K562 (cell line): ENCODE results near the gene LEAP2. TPM values are rescaled to one million over a fixed set of nuclear protein-coding genes. Genes with fewer than 3 reads are reported as not detected.

Source experiments
- CCAR2 ChIP-seq: fragments of 200-400 bp; formaldehyde crosslinking; IDR thresholded peaks from 2 replicates; pipeline ENCODE4 v1.6.1; 2017; ENCODE audit warnings: mild to moderate bottlenecking, low read depth, low read length
- DNMT1 ChIP-seq: fragments of 450-650 bp; IDR thresholded peaks from 2 replicates; pipeline ENCODE4 v1.6.1; 2016; ENCODE audit warnings: antibody characterized with exemption, mild to moderate bottlenecking
- EGR1 ChIP-seq: fragments of 450-650 bp; conservative IDR thresholded peaks from 2 replicates; pipeline ENCODE4 v1.6.1; 2017; ENCODE audit warnings: mild to moderate bottlenecking
- MAFG ChIP-seq: fragments of 450-650 bp; conservative IDR thresholded peaks from 2 replicates; pipeline ENCODE4 v1.6.1; 2016; ENCODE audit warnings: missing genetic modification characterization, missing compliant biosample characterization
- MAZ ChIP-seq, 2 experiments: fragments of 450-650 bp in 1 of 2; sonication (generic) in 1 of 2; formaldehyde crosslinking; IDR thresholded peaks in 1 of 2; conservative IDR thresholded peaks in 1 of 2; 2 replicates each; pipeline versions ENCODE4 v1.4.0 to v1.5.0; 2020; ENCODE audit warnings: mild to moderate bottlenecking in 1 of 2, missing genetic modification reagents in 1 of 2
- PTBP1 ChIP-seq: fragments of 200-400 bp; formaldehyde crosslinking; IDR thresholded peaks from 2 replicates; pipeline ENCODE4 v1.6.1; 2017; ENCODE audit warnings: low read depth, low read length
- SRSF3 ChIP-seq: fragments of 200-400 bp; formaldehyde crosslinking; IDR thresholded peaks from 2 replicates; pipeline ENCODE4 v1.6.1; 2016; ENCODE audit warnings: mild to moderate bottlenecking, low read length, moderate library complexity; ENCODE audit not compliant: insufficient read depth
- TRIM28 ChIP-seq: fragments of 450-650 bp; IDR thresholded peaks from 2 replicates; pipeline ENCODE4 v1.6.1; 2017
- ZNF263 ChIP-seq: sonication (generic); formaldehyde crosslinking; IDR thresholded peaks from 2 replicates; pipeline ENCODE4 v1.8.0; 2022; ENCODE audit warnings: mild to moderate bottlenecking, missing genetic modification reagents, borderline replicate concordance
- ZZZ3 ChIP-seq: fragments of 450-650 bp; IDR thresholded peaks from 2 replicates; pipeline ENCODE4 v1.6.1; 2016; ENCODE audit warnings: antibody characterized with exemption, mild to moderate bottlenecking, moderate library complexity
- polyA plus RNA-seq, 8 experiments: library from polyadenylated mRNA; depleted of rRNA in 4 of 8; stranded (reverse) in 5 of 8; unstranded in 3 of 8; fragments of >200 nt; fragmentation: Nextera tagmentation in 2 of 8; fragmentation: Illumina TruSeq in 1 of 8; extraction: Ambion mirVana in 2 of 8; extraction: Trizol in 1 of 8; gene quantifications; 2 replicates each; pipeline versions ENCODE4 v1.2.1 to v1.2.3, GENCODE V29; 2011 to 2014; ENCODE audit warnings: inconsistent platforms in 1 of 8, missing spikeins in 1 of 8
- total RNA-seq, 7 experiments: library from RNA; depleted of rRNA in 6 of 7; stranded (reverse); fragments of >200 nt in 6 of 7; fragmentation: Illumina TruSeq in 2 of 7; extraction: Trizol in 2 of 7; gene quantifications; 2 replicates each; pipeline versions ENCODE4 v1.2.1 to v1.2.3, GENCODE V29; 2011 to 2021; ENCODE audit warnings: low replicate concordance in 1 of 7
- TF ChIP-seq, protein P1 (sequence below): sonication (generic); formaldehyde crosslinking; IDR thresholded peaks from 2 replicates; pipeline ENCODE4 v1.8.0; 2023; ENCODE audit warnings: missing genetic modification reagents, mild to moderate bottlenecking, borderline replicate concordance
- TF ChIP-seq, protein P2 (sequence below): fragments of 250-450 bp; sonication (Bioruptor Pico); IDR thresholded peaks from 2 replicates; pipeline ENCODE4 v1.9.0; 2021; ENCODE audit warnings: mild to moderate bottlenecking, inconsistent platforms
- TF ChIP-seq, protein P3 (sequence below): fragments of 250-450 bp; sonication (Bioruptor Pico); IDR thresholded peaks from 2 replicates; pipeline ENCODE4 v1.5.1; 2021; ENCODE audit warnings: mild to moderate bottlenecking
- TF ChIP-seq, protein P4 (sequence below): IDR thresholded peaks from 3 replicates; pipeline ENCODE4 v1.6.1; 2011; ENCODE audit warnings: borderline replicate concordance, mild to moderate bottlenecking, moderate library complexity; ENCODE audit not compliant: insufficient read length; ENCODE audit errors: extremely low read depth

The LEAP2 gene
- total and polyA plus RNA-seq, 9 of the 15 experiments (the other 6 are each of a cell fraction or from before 2014, with no cell fraction given): 1.1 to 5.6 (median 2.5) TPM

GRCh38 chr5:132866342-132867045 is 7.0 kb upstream of the LEAP2 start, which contains the start of the genes GDF9 and UQCRQ (continued):
- TF ChIP-seq, protein P1, sequence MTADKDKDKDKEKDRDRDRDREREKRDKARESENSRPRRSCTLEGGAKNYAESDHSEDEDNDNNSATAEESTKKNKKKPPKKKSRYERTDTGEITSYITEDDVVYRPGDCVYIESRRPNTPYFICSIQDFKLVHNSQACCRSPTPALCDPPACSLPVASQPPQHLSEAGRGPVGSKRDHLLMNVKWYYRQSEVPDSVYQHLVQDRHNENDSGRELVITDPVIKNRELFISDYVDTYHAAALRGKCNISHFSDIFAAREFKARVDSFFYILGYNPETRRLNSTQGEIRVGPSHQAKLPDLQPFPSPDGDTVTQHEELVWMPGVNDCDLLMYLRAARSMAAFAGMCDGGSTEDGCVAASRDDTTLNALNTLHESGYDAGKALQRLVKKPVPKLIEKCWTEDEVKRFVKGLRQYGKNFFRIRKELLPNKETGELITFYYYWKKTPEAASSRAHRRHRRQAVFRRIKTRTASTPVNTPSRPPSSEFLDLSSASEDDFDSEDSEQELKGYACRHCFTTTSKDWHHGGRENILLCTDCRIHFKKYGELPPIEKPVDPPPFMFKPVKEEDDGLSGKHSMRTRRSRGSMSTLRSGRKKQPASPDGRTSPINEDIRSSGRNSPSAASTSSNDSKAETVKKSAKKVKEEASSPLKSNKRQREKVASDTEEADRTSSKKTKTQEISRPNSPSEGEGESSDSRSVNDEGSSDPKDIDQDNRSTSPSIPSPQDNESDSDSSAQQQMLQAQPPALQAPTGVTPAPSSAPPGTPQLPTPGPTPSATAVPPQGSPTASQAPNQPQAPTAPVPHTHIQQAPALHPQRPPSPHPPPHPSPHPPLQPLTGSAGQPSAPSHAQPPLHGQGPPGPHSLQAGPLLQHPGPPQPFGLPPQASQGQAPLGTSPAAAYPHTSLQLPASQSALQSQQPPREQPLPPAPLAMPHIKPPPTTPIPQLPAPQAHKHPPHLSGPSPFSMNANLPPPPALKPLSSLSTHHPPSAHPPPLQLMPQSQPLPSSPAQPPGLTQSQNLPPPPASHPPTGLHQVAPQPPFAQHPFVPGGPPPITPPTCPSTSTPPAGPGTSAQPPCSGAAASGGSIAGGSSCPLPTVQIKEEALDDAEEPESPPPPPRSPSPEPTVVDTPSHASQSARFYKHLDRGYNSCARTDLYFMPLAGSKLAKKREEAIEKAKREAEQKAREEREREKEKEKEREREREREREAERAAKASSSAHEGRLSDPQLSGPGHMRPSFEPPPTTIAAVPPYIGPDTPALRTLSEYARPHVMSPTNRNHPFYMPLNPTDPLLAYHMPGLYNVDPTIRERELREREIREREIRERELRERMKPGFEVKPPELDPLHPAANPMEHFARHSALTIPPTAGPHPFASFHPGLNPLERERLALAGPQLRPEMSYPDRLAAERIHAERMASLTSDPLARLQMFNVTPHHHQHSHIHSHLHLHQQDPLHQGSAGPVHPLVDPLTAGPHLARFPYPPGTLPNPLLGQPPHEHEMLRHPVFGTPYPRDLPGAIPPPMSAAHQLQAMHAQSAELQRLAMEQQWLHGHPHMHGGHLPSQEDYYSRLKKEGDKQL (CRISPR knock-in tag): no peak
- TF ChIP-seq TRIM28 (peak; percentile 65; the same call in 1 of the 2 replicates), ZNF263 (0 out of 2 replicates have a peak, but pooled peaks have one; percentile 46), MAFG (tag) (no peak), CCAR2 (no peak), ZZZ3 (no peak), SRSF3 (no peak), MAZ (CRISPR knock-in tag; conservative IDR thresholded peaks at IDR 0.05 in 1 of 2, IDR thresholded peaks at IDR 0.05 in 1 of 2) (peak; percentile 28 to 88), DNMT1 (no peak), PTBP1 (no peak), EGR1 (peak; percentile 77)
- TF ChIP-seq, protein P2, sequence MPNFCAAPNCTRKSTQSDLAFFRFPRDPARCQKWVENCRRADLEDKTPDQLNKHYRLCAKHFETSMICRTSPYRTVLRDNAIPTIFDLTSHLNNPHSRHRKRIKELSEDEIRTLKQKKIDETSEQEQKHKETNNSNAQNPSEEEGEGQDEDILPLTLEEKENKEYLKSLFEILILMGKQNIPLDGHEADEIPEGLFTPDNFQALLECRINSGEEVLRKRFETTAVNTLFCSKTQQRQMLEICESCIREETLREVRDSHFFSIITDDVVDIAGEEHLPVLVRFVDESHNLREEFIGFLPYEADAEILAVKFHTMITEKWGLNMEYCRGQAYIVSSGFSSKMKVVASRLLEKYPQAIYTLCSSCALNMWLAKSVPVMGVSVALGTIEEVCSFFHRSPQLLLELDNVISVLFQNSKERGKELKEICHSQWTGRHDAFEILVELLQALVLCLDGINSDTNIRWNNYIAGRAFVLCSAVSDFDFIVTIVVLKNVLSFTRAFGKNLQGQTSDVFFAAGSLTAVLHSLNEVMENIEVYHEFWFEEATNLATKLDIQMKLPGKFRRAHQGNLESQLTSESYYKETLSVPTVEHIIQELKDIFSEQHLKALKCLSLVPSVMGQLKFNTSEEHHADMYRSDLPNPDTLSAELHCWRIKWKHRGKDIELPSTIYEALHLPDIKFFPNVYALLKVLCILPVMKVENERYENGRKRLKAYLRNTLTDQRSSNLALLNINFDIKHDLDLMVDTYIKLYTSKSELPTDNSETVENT: peak; percentile 76; the same call in 1 of the 2 replicates
- TF ChIP-seq, protein P3, sequence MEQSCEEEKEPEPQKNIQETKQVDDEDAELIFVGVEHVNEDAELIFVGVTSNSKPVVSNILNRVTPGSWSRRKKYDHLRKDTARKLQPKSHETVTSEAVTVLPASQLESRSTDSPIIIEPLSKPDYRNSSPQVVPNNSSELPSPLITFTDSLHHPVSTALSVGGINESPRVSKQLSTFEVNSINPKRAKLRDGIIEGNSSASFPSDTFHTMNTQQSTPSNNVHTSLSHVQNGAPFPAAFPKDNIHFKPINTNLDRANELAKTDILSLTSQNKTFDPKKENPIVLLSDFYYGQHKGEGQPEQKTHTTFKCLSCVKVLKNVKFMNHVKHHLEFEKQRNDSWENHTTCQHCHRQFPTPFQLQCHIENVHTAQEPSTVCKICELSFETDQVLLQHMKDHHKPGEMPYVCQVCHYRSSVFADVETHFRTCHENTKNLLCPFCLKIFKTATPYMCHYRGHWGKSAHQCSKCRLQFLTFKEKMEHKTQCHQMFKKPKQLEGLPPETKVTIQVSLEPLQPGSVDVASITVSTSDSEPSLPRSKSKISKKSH (CRISPR knock-in tag): no peak
- TF ChIP-seq, protein P4, sequence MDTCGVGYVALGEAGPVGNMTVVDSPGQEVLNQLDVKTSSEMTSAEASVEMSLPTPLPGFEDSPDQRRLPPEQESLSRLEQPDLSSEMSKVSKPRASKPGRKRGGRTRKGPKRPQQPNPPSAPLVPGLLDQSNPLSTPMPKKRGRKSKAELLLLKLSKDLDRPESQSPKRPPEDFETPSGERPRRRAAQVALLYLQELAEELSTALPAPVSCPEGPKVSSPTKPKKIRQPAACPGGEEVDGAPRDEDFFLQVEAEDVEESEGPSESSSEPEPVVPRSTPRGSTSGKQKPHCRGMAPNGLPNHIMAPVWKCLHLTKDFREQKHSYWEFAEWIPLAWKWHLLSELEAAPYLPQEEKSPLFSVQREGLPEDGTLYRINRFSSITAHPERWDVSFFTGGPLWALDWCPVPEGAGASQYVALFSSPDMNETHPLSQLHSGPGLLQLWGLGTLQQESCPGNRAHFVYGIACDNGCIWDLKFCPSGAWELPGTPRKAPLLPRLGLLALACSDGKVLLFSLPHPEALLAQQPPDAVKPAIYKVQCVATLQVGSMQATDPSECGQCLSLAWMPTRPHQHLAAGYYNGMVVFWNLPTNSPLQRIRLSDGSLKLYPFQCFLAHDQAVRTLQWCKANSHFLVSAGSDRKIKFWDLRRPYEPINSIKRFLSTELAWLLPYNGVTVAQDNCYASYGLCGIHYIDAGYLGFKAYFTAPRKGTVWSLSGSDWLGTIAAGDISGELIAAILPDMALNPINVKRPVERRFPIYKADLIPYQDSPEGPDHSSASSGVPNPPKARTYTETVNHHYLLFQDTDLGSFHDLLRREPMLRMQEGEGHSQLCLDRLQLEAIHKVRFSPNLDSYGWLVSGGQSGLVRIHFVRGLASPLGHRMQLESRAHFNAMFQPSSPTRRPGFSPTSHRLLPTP: no peak
